Fibroblast of skin of left quadriceps (primary cell): ENCODE results near the gene CANX.

Experiments
- DNase-seq, 2 experiments: peaks; one replicate each; pipeline ENCODE4 v3.0.0-alpha.2; 2013; ENCODE audit warnings: low read depth in 2 of 2

CANX gene

DNA sequence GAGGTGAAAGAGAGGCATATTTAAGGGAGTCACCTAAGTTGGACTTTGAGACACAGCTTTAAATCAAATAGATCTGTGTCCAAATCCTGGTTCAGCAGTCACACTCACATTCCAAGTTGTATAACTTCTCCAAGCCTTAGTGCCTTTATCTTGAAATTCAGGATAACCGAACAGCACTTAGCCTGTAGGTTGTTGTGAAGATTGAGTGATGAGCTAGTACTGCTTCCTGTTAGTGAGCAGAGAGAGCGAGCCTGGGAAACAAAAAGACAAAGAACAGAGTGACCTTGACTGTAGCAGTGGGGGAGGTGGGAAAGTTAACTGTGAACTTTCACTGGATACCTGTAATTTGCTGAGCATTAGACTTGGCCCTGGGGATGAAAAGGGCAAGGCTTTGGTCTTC is 56.3 kb downstream of the CANX start:
- DNase-seq, result no peak

DNA sequence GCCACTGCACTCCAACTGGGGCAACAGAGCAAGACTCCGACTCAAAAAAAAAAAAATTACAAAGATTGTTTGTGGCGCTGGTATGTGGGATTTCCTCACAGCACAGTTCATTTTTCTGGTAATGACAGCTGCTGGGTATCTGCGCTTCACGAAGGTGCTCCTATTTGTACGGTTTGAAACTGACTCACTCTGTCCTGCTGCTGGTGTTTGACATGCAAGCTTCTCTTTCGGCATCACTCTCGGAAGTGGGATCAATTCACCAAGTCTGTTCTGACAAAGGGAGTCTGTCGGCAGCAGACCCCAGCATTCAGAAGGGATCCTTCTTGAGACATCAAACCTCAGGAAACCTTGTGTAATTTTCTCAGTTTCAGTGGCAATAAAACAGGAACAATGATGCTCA is 60.2 kb downstream of the CANX start:
- DNase-seq, result no peak

DNA sequence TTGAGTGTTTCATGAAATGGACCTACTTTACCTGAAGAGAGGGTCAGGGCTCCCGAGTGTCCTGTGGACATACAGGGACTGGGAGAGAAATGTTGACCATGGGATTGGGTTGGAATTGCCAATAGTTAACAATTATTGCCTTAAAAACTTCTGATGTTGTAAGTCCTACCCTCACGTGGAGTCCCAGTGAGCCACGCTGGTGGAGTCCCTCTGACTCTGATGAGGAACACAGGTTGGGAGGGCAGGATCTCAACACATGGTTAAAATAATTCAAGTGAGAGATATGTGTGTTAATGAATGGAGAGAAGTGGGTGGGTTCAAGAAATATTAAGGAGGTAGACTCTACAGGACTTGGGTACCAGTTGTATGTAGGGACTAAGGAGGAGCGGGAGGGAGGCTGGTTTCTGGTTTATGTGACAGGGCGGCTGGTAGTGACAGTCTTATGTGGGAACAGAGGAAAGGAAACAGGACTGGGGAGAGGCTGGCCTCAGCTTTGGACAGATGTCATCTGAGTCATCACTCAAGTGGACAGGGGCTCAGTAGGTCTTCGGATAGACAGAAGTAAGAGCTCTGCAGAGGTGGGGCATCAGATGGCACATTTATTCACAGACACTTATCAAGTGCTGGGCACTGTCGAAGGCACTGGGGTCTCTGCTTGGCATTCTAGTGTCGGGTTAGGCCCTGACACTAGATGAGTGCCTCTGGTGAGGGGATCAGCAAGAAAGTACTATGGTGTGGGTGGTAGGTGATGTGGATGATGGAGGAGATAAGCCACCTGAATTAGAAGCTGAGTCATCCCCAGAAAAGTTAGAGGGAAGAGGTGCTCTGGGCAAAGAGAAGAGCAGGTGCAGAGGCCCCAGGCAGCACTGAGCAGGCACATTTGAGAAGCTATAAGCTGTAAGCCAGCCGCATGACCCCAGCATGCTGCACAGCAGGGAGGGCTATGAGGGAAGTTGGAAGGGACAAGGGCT is 61.1 kb downstream of the CANX start:
- DNase-seq, result no peak

DNA sequence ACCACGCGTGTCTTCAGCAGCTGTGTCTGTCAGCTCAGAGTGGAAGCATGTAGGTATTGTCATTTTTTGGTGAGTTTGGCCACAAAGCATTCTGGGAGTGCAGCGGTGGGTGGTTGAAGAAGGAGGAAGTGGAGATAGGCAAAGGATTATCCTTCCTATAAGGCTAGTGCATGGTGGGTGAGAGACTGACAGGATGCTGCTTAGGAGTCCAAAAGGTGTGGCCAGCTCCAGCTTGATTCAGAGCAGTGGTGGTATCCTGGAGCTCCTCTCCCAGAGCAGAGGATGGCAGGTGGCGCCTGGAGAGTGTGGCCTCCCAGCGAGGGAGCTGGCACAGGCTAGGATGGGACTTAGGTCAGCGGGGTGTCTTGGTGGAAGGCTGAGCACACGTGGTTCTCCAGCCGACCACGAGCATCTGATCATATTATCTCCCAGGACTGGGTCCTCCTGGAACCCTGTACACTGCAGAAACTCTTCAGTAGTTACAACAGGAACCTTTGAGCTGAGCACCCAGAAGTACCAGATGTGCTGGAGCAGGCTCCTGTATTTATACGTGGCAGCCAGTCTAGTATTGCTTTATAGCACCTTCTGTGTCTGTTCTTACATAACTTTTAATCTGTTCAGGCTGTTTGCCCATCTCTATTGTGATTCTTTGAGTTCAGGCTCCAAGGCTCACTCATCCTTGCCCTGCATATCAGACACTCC is 63.5 kb downstream of the CANX start:
- peak; percentile 34 to 37 for DNase-seq

DNA sequence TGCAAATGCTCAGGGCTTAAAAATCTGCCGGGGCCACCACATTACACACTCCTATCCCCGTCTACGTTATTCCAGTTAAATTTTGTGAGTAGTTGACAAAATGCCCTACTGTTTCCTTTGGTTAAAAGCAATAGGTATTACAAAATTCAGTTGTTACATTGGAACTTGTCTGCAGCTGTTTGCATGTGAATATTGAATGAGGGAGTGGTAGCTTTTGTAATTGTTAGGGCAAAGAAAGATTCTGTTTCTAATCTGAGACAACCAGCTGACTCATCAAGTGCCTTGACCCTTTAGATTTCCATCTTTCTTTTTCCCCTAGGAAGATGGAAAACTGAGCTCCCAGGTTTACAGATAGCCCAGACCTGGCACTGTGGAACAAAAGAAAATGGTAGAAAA is 64.0 kb downstream of the CANX start:
- DNase-seq, result peak; percentile 21 to 32

DNA sequence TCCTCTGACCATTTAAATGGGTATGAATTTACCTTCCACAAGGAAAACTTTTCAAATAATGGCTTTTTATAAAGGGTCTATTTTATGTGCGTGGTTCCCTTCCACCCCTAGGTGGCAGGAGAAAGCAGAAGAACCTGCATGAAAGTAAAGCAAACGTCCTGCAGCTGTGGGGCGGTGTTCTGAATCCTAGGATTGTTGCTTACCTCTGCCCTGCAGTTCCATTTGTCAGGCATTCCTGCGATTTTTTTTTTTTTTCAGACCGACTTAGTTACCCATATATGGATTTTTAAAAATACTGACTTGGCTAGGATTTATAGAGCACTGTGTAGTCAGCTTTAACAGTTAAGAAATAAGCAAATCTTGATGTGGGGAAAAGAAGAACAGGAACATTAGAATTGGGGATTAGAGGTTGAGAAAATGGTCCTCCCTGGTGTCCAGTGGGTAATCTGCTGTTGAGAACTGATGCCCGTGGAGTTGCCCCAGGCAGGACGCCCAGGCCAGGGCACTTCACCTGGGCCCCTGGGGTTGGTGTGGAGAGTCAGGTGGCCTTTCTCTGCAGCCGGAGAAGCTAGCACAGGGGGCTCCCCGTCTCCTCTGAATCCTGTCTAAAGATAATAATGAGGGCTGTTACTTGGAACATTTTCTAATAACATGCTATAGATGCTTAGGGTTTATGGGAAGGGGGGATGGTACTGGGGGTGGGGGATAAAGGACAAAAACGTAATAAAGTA is 64.6 kb downstream of the CANX start:
- peak; percentile 62 to 65 for DNase-seq

DNA sequence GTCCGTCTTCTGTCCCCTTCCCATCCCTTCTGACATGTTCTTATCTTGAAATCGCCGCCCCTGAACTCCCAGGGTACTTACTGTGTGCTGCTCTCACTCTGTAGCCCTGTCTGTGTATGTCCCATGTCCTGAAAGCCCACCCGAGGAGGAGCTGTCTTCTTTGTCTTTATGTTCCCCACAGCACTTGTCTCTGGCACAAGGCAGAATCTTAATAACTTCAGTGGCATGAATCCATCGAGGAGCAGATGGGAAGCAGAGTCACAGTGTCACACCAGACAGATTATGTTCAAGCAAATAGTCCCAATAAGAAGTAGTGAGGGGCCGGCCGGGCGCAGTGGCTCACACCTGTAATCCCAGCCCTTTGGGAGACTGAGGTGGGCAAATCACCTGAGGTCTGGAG is 65.3 kb downstream of the CANX start:
- no peak for DNase-seq

DNA sequence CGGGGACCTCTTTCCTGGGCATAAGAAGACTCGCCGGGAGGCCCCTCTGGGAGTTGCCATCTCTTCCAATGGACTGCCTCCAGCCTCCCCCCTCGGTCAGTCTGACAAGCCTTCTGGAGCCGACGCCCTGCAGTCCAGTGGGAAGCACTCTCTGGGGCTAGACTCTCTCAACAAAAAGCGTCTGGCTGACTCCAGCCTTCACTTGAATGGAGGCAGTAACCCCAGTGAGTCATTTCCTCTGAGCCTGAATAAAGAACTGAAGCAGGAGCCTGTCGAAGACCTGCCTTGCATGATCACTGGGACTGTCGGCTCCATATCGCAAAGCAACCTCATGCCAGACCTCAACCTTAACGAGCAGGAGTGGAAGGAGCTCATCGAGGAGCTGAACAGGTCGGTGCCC is 66.6 kb downstream of the CANX start:
- peak; percentile 36 to 46 for DNase-seq

DNA sequence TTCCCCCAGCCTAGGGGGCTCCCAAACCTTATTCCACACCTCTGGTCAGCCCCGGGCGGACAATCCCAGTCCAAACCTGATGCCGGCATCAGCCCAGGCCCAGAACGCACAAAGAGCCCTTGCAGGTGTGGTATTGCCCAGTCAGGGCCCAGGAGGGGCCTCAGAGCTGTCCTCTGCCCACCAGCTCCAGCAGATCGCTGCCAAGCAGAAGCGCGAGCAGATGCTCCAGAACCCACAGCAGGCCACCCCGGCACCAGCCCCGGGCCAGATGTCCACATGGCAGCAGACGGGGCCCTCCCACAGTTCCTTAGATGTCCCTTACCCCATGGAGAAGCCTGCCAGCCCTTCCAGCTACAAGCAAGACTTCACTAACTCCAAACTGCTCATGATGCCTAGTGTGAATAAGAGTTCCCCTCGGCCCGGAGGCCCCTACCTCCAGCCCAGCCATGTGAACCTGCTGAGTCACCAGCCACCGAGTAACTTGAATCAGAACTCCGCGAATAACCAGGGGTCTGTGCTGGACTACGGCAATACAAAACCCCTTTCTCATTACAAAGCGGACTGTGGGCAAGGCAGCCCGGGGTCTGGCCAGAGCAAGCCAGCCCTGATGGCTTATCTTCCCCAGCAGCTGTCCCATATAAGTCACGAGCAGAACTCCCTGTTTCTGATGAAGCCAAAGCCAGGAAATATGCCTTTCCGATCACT is 67.4 kb downstream of the CANX start:
- no peak for DNase-seq

DNA sequence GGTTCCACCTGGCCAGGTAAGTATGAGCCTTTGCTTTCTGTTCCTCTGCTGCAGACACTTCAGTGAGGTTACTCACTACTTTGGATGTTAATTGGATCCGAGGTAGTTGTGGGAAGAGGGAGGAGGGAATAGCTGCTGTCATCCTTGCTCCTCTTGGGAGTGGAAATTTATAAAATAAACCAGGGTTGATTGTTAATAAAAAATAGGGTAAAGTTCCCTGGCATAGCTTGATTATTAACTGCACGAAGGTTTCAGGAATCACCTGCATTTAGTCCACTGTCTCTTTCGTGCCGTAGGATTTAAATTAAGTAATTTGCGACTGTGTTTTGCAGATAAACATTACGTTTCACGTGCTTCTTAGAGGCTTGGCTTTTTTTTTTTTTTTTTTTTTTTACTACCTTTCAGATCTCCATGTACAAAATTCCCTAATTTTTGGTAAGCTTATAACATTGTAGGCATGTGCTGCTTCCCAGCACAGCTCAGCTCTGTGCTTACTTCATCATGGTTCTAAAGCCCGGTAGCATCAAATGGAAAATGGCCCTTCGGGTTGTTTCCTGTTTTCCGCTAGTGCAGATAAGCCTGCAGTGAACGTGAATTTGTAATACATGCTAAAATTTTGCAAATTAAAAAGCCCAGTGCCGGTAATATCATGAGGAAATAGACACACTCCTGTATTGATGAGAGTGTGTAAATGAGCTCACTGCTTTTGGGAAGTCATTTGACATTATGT is 68.1 kb downstream of the CANX start:
- DNase-seq, result no peak

DNA sequence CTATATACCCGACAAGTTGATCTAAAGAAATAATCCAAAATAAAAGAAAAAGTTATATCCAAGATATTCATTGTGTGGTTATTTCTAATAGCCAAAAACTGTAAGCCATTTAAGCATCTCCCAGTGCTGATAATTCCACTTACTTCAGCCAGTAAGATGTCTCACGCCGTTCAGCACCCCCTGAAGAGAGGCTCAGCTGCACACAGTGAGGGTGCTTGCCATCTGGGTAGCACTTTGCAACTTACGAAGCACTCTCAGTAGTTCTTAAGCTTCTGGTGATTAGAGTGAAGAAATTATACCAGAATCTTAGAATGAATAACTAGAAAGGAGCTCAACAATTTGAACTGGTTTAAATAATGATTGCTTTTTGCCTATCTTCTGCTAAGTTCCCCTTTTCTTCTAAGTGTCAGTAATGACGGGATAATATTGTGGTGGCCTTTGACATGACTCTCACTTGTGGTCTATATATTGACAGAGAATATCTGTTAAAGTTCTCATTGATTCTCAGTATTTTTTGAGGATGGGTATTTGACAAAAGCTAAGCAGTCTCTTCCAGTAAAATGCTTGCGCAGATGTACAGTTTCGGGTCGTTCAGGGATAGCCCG is 68.8 kb downstream of the CANX start:
- DNase-seq, result no peak

DNA sequence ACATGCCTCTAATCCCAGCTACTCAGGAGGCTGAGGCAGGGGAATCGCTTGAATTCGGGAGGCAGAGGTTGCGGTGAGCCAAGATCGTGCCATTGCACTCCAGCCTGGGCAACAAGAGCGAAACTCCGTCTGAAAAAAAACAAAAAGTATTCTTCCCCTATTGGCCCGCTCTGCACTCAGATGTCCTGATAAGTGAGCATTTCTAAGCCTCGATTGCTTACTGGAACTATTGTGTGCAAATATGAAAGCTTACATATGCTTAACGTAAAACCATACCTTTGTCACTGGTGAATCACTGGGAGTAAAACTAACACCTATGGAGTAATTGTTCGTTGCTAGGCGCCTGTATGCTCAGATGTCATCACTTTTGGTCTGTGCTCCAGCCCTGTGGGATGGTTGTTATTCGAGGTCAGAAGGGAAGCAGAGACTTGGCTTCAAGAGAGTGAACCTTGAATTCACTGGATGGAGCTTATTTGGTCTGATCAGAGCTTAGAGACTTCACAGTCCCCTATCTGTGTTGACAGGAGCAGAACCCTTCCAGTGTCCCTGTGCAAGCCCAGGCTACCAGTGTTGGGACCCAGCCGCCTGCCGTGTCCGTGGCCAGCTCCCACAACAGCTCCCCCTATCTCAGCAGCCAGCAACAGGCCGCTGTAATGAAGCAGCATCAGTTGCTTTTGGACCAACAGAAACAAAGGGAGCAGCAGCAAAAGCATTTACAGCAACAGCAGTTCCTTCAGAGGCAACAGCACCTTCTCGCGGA is 69.7 kb downstream of the CANX start:
- DNase-seq, result no peak

DNA sequence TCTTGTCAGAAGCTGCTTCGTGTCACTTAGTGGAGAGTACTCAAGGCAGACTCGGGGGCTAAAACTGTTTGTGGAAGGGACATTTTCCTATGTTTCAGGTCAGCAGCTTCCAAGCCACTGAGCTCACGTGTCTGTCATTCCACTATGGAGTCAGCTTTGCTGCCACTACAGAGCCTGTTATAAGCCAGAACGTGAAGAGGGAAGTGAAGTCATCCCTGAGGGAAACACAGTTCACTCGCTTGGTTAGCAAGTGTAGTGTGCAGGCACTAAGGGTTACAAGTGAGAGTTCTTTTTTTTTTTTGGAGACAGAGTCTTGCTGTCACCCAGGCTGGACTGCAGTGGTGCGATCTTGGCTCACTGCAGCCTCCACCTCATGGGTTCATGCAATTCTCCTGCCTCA is 70.5 kb downstream of the CANX start:
- no peak for DNase-seq

DNA sequence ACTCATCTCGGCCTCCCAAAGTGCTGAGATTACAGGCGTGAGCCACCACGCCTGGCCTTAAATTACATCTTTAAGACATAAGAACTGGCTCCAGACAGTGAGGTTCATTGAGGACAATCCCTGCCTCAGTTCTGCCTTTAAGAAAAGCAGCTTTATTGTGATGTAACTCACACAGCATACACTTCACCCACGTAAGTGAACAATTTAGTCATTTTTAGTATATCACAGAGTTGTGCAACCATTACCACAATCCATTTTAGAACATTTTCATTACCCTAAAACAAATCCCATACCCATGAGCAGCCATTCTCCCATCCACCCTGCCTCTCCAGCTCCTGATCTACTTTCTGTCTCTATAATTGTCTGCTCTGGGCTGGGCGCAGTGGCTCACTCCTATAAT is 71.0 kb downstream of the CANX start:
- DNase-seq, result no peak

DNA sequence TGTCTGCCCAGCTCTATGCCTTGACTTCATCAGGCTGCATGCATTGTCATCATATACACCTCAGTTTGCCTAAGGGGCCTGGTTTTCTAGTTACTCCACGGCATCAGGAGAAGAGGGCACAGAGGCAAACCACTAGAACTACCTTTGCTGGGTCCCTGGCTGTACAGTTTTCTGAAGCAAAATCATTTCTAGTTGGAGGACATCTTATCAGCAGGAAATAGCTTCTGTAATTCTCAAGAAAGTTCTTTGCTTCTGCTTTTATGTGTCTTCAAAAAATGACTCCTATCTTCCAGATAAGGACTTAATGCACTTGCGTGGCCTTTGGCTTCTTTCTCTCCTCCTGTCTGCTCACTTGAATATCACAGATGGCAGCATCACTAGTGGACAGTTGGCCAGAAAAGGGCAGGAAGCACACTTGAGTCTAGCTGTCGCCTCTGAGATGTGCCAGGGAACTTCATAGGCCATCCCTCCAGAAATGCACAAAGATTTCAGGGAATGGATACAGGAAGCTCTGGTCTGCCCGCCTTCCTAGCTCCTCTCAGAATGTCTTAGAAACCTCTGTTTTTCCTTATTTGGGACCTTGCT is 72.6 kb downstream of the CANX start:
- no peak for DNase-seq

DNA sequence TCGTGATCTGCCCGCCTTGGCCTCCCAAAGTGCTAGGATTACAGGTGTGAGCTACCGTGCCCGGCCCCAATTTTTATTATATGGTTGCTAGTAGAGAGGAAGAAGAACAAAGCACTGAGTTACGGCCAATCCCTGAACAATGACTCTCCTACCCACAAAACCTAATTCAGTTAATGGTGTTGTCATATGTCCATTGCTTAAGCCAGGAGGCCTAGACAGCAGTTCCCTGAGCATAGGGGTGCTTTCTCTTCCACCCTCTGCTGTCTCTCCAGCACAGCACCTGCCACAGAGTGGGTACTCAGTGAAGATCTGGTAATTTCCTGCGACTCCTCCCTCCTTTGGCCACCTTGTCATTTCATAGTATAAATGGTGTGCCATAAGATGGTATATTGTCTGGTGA is 73.6 kb downstream of the CANX start:
- no peak for DNase-seq

DNA sequence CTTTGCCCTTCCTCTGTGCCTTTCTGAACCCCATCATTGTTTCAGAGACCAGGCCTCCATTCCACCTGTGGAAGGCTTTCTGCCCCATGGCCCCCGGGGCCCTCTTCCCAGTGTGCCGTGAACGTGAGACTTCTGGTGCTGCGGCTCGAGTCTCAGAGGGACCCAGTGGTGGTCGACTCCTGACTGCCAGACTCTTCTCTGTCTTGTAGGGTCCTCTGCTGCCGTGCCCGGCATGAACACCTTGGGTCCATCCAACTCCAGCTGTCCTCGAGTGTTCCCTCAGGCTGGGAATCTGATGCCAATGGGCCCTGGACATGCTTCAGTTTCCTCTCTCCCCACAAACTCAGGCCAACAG is 74.9 kb downstream of the CANX start:
- no peak for DNase-seq

DNA sequence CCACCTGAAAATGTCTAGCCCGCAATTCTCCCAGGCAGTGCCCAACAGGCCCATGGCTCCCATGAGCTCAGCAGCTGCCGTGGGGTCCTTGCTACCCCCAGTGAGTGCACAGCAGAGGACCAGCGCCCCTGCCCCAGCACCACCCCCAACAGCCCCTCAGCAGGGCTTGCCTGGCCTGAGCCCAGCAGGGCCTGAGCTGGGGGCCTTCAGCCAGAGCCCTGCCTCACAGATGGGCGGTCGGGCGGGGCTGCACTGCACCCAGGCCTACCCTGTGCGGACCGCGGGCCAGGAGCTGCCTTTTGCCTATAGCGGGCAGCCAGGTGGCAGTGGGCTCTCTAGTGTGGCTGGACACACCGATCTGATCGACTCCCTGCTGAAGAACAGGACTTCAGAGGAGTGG is 75.7 kb downstream of the CANX start:
- DNase-seq, result no peak

DNA sequence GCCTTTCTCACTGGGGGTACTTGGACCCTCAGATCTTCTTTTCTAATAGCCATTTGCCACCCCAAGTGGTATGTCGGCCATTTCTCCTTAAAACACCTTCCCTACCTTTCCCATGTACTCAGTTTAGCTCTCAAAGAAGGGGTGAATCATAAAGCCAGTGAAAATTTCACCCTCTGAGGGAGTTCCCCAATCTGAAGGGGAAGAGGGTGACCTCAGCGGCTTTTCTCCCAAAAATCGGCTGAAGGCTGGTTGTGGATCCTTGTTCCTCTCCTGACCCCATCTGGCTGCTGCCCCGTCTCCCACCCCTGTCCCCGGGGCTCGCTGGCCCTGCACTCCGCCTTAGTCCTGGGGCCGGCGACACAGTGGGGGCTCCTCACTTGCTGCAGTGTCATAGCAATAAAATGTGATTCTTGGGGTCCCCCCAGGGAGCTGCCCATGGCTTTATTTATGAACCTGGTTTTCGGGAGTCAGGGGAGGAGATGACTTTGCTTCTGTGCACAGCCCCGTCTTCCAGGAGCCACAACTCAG is 77.7 kb downstream of the CANX start:
- no peak for DNase-seq
